Amniotic stem cell (primary cell): ENCODE data around the gene RAD18.

Experiments
- DNase-seq: peaks from one replicate; lab custom pipeline; 2025; lab: John Stamatoyannopoulos, UW

The RAD18 gene

DNA sequence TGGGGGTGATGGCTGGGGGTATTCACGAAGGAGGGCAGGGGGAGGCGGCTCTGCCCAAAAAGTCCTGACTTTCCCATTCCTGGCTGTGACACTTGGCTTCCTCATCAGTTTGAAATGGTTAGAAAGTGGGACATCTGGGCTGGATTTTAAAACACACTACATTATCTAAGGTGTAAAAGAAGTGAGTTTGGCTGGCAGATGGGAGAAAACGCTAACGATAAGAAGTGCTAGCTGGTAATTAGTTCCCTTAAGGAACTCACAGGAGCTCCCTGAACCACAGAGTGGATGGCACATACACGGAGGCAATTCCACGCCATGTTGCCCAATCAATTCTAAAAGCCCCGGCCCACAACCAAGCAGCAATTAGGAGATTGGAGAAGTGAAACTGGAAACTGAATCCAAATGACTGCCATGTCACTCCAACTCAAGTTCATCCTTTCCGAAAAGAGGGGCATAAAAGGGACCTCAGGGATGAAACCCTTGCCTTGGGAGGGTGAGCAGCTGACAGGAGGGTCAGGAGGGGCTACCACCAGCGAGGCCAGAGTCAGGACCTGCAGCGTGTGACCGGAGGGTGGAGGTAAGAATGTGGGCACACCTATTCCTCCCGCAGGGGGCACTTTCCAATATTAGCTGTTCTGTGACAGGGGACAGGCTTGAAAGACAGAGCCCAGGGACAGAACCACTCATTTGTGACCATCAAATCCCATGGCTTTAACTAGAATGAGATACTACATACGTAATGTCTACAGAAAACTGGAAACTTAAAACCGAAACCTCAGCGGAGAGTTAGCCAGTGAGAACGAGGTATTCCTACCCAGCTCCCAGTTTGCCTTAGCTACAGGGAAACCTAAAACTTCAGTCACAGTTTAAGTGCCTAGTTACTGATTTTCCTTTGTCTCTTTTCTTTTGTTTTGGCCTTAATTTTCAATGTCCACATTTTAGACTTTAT is 98.6 kb downstream of the RAD18 start:
- DNase-seq, result no peak

GRCh38 chr3:8863891-8864290 is 99.4 kb downstream of the RAD18 start:
- no peak for DNase-seq

GRCh38 chr3:8857720-8858367 is 105.4 kb downstream of the RAD18 start:
- DNase-seq, result no peak

DNA sequence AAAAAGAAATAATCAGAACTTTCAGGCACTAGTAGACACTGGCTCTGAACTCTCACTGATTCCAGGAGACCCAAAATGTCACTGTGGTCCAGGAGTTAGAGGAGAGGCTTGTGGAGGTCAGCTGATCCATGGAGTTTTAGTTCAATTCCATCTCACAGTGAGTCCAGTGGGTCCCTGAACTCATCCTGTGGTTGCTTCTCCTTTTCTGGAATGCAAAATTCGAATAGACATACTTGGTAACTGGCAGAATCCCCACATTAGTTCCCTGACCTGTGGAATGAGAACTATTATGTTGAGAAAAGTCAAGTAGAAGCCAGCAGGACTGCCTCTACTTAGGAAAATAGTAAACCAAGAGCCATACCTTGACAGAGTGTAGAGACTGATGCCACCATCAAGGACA is 106.6 kb downstream of the RAD18 start:
- no peak for DNase-seq

DNA sequence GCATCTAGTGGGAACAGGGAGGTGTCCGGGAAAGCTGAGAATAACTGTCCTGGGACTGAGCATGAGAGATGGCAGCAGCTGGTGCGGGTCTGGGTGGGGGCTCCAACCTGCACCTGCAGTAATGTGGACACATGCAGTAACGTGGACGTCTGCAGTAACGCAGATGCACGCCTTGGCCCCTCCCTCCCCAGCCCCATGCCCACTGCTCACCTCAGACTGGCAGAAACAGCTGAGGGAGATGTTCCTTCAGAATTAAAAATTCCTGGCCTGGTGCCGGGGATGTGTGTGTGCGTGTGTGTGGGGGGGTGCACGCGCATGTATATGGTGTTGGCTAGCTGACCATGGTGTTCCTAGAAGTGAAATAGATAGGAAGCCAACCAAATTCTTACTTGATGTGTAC is 107.2 kb downstream of the RAD18 start:
- no peak for DNase-seq

GRCh38 chr3:8854656-8855055 is 108.6 kb downstream of the RAD18 start:
- no peak for DNase-seq

DNA sequence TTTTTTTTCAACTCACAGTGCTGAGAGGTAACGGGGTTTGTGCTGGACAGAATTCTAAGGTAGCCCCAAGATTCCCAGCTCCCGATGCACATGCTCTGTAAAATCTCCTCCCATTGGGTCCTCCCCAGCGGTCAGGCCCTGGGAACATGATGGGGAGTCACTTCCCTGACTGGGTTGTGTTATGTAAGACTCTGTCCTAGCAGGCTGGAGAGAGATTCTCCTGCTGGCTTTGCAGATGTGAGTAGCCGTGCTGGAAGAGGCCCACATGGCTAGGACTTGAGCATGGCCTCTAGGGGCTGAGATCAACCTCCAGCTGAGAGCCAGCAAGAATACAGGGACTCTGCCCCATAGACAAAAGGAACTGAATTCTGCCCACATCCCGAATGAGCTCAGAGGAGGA is 110.2 kb downstream of the RAD18 start:
- DNase-seq, result no peak

GRCh38 chr3:8852511-8852910 is 110.8 kb downstream of the RAD18 start:
- no peak for DNase-seq

GRCh38 chr3:8851703-8852102 is 111.6 kb downstream of the RAD18 start:
- peak; percentile 86 for DNase-seq

GRCh38 chr3:8848696-8849131 is 114.6 kb downstream of the RAD18 start:
- peak; percentile 38 for DNase-seq

- DNase-seq, result no peak
These were observed 116.0 kb downstream of the RAD18 start for GRCh38 chr3:8847317-8847716.

GRCh38 chr3:8846176-8846575 is 117.1 kb downstream of the RAD18 start:
- DNase-seq, result no peak

- DNase-seq, result peak; percentile 41
These were observed 117.6 kb downstream of the RAD18 start for GRCh38 chr3:8845641-8846040.

GRCh38 chr3:8843347-8843746 is 119.9 kb downstream of the RAD18 start:
- no peak for DNase-seq

DNA sequence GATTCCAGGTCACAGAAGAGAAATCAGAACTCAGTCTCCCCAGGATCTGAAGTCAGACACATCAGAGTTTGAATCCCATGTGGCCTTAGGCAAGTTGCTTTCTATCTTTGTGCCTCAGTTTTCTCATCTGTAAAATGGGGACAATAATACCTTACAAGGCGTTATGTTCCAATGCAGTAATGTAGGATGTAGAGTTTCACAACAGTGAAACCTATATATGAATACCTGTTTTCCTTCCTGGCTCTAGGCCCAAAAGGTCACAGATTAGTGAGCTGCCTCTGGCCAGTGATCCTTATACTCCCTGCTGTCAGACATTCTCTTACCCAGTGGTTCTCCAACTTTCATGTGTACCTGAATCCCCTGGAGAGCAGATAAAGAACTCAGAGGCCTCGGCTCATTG is 121.0 kb downstream of the RAD18 start:
- DNase-seq, result no peak

- no peak for DNase-seq
These were observed 121.8 kb downstream of the RAD18 start for GRCh38 chr3:8841472-8841871.

GRCh38 chr3:8840556-8840955 is 122.7 kb downstream of the RAD18 start:
- DNase-seq, result no peak

DNA sequence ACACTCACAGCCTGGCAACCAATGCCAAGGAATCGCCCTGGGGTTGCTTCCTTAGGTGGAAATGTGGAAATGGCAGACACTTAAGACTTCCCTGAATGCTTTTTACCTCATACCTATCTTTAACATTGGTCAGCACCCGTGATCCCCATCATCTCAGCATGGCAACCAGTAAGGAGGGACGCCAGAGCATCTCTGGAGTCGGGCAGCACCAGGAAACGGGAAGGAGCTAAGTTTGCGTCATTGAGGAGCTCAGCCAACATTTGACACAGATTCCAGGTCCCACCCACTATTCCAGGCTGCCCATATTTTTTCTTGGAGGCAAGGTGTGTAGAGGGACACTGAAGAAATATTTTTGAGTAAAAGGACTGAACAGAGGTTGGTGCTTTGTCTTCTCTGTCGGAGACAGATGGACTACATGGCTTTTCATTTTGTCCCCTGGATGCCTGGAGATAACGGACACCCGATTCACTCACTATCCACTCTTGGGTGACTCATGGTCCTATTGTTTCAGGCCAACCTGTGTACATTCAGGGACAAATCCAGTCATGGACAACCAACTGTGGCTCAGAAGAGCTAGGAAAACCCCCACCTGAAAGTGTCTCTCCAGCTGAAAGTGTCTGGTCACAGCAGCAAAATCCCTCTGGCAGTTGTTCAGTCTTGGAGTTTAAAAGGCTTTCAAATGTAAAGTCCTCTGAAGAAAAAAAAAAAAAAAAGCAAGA is 123.5 kb downstream of the RAD18 start:
- no peak for DNase-seq

GRCh38 chr3:8838765-8839423 is 124.4 kb downstream of the RAD18 start:
- DNase-seq, result no peak

- DNase-seq, result no peak
These were observed 125.0 kb downstream of the RAD18 start for GRCh38 chr3:8838234-8838633.

- peak; percentile 21 for DNase-seq
These were observed 126.1 kb downstream of the RAD18 start for GRCh38 chr3:8837162-8837561.

DNA sequence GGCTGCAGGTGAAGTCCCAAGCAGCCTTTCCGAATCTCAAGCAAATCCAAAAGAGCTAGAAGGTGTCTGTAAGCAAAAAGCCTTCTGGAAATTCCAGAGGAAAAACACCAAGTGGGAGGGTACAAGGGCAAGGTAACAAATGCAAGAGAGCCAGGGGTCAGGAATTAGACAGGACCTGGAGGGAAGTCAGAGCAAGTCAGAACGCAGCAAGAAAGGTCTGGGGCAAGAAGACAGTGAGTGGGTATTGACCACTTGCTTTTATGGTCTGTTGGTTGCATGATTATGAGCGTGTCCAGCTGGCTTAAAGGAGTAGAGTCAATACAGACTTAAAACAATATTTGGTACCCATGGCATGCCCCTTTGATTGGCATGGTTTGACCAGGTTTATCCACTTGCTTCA is 127.2 kb downstream of the RAD18 start:
- no peak for DNase-seq
